ENCODE measurements around the gene GIMAP8.

GIMAP8 gene

GRCh38 chr7:150411606-150412005 lies 38.8 kb upstream of the GIMAP8 start:
- peaks cover 0 to 3% (median 0%) of the 10 kb centered on the region in 5 donors for H3K27me3 ChIP-seq (ENCODE audit: control insufficient read depth in 5 of 5, insufficient read depth in 4 of 5, low read length in 5 of 5)
- H3K9ac ChIP-seq (ENCODE audit: low read length in 5 of 5), result no peak overlapping the region
- peaks cover 2 to 19% (median 14%) of the 10 kb centered on the region in 5 donors for H3K4me1 ChIP-seq (ENCODE audit: control insufficient read depth in 5 of 5, insufficient read depth in 5 of 5, low read length in 5 of 5)
- no peak overlapping the region for H3K27ac ChIP-seq (ENCODE audit: low read depth, low read length)
- H3K36me3 ChIP-seq (ENCODE audit: control insufficient read depth in 5 of 5, insufficient read depth in 5 of 5, low read length in 5 of 5), result peaks cover 0 to 27% (median 12%) of the 10 kb centered on the region in 5 donors
- H3K9me3 ChIP-seq (ENCODE audit: control insufficient read depth in 5 of 5, low read length in 5 of 5), result no peaks in the 10 kb centered on the region
- H3K4me3 ChIP-seq (ENCODE audit: low read depth in 1 of 5, low read length in 5 of 5), result no peak overlapping the region

DNA sequence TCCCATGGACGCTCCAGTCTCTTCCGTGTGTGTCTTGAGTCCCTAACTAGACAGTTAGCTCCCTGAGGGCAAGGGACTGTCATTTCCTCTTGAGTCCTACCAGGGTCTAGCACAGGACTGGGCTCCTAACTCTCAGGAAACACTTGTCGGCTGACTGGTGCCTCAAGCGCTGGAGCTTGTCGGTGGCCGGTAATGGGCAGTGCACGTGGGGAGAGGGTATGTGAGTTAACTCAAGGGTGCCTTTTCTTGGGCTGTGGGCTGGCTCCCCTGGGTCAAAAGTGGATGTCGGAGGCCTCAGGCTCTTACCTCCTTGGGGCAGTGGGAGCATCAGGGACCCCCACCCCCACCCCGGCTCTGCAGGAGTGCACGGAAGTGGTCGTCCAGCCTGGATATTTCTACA lies 38.4 kb upstream of the GIMAP8 start:
- H3K27me3 ChIP-seq (ENCODE audit: control insufficient read depth in 5 of 5, insufficient read depth in 4 of 5, low read length in 5 of 5), result peaks cover 0 to 3% (median 0%) of the 10 kb centered on the region in 5 donors
- peaks cover 0 to 27% (median 12%) of the 10 kb centered on the region in 5 donors for H3K36me3 ChIP-seq (ENCODE audit: control insufficient read depth in 5 of 5, insufficient read depth in 5 of 5, low read length in 5 of 5)
- H3K4me1 ChIP-seq (ENCODE audit: control insufficient read depth in 5 of 5, insufficient read depth in 5 of 5, low read length in 5 of 5), result peaks cover 0 to 15% (median 10%) of the 10 kb centered on the region in 5 donors
- no peak overlapping the region for H3K4me3 ChIP-seq (ENCODE audit: low read depth in 1 of 5, low read length in 5 of 5)
- no peak overlapping the region for H3K9ac ChIP-seq (ENCODE audit: low read length in 5 of 5)
- no peak overlapping the region for H3K27ac ChIP-seq (ENCODE audit: low read depth, low read length)
- no peaks in the 10 kb centered on the region for H3K9me3 ChIP-seq (ENCODE audit: control insufficient read depth in 5 of 5, low read length in 5 of 5)

- no peaks in the 10 kb centered on the region for H3K9me3 ChIP-seq (ENCODE audit: control insufficient read depth in 5 of 5, low read length in 5 of 5)
- H3K27ac ChIP-seq (ENCODE audit: low read depth, low read length), result no peak overlapping the region
- no peak overlapping the region for H3K4me3 ChIP-seq (ENCODE audit: low read depth in 1 of 5, low read length in 5 of 5)
- peaks cover 0 to 27% (median 12%) of the 10 kb centered on the region in 5 donors for H3K36me3 ChIP-seq (ENCODE audit: control insufficient read depth in 5 of 5, insufficient read depth in 5 of 5, low read length in 5 of 5)
- H3K4me1 ChIP-seq (ENCODE audit: control insufficient read depth in 5 of 5, insufficient read depth in 5 of 5, low read length in 5 of 5), result peaks cover 0 to 13% (median 7%) of the 10 kb centered on the region in 5 donors
- no peak overlapping the region for H3K9ac ChIP-seq (ENCODE audit: low read length in 5 of 5)
- H3K27me3 ChIP-seq (ENCODE audit: control insufficient read depth in 5 of 5, insufficient read depth in 4 of 5, low read length in 5 of 5), result peaks cover 0 to 3% (median 0%) of the 10 kb centered on the region in 5 donors
These were observed 37.6 kb upstream of the GIMAP8 start for GRCh38 chr7:150412518-150413488.

GRCh38 chr7:150413640-150414081 lies 36.8 kb upstream of the GIMAP8 start:
- H3K4me3 ChIP-seq (ENCODE audit: low read depth in 1 of 5, low read length in 5 of 5), result no peak overlapping the region
- no peak overlapping the region for H3K27ac ChIP-seq (ENCODE audit: low read depth, low read length)
- no peak overlapping the region for H3K9ac ChIP-seq (ENCODE audit: low read length in 5 of 5)
- H3K4me1 ChIP-seq (ENCODE audit: control insufficient read depth in 5 of 5, insufficient read depth in 5 of 5, low read length in 5 of 5), result peaks cover 0 to 13% (median 7%) of the 10 kb centered on the region in 5 donors
- peaks cover 0 to 3% (median 0%) of the 10 kb centered on the region in 5 donors for H3K27me3 ChIP-seq (ENCODE audit: control insufficient read depth in 5 of 5, insufficient read depth in 4 of 5, low read length in 5 of 5)
- H3K36me3 ChIP-seq (ENCODE audit: control insufficient read depth in 5 of 5, insufficient read depth in 5 of 5, low read length in 5 of 5), result peaks cover 0 to 21% (median 10%) of the 10 kb centered on the region in 5 donors
- no peaks in the 10 kb centered on the region for H3K9me3 ChIP-seq (ENCODE audit: control insufficient read depth in 5 of 5, low read length in 5 of 5)

DNA sequence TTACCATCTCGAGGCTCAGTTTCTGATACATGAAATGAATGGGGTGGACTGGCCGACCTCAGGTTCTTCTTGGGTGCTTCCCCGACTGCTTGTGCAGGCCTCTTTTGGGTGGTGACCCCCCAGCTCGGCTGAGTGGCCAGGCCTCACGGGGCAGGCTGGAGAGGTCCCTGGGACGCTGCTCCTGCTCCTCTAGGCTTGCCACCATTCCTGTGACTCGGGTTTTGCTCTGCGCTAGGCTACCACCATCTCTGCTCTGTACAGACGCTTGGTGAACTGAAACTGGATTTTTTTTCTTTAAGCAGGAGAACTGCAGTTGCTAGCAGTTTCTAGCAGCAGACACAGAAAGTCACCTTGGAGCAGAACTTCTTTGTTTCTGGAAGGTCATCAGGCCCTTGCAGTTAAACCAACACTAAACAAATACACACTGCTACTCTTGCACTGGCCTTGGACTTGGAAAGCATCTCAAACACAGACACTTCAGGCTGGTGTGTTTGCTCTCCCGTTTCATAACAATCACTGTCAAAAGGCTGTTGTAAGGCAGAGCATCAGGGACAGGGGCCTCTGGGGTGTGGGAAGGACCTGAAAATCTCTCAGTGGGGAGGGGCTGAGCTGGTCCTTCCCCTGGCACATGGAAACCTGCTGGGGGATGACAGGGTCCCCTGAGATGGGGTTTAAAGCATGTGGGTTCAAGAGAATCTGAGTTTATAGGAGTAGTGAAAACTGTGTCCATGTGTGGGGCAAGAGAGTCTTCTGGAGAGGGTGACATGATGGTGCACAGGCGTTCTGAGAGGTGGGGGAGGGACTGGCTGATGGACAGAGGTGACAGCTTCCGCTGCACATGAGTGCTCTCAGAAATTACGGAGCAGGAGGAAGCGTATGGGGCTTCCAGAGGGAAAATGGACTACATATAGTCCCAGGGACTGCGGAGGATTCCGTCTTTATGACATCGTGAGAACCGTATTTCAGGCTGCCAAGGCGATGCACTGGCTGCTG lies 35.0 kb upstream of the GIMAP8 start:
- no peaks in the 10 kb centered on the region for H3K9me3 ChIP-seq (ENCODE audit: control insufficient read depth in 5 of 5, low read length in 5 of 5)
- H3K9ac ChIP-seq (ENCODE audit: low read length in 5 of 5), result no peak overlapping the region
- peaks cover 0 to 3% (median 0%) of the 10 kb centered on the region in 5 donors for H3K27me3 ChIP-seq (ENCODE audit: control insufficient read depth in 5 of 5, insufficient read depth in 4 of 5, low read length in 5 of 5)
- H3K4me1 ChIP-seq (ENCODE audit: control insufficient read depth in 5 of 5, insufficient read depth in 5 of 5, low read length in 5 of 5), result peaks cover 0 to 9% (median 7%) of the 10 kb centered on the region in 5 donors
- H3K36me3 ChIP-seq (ENCODE audit: control insufficient read depth in 5 of 5, insufficient read depth in 5 of 5, low read length in 5 of 5), result peaks cover 0 to 11% (median 6%) of the 10 kb centered on the region in 5 donors
- no peak overlapping the region for H3K4me3 ChIP-seq (ENCODE audit: low read depth in 1 of 5, low read length in 5 of 5)
- H3K27ac ChIP-seq (ENCODE audit: low read depth, low read length), result no peak overlapping the region

DNA sequence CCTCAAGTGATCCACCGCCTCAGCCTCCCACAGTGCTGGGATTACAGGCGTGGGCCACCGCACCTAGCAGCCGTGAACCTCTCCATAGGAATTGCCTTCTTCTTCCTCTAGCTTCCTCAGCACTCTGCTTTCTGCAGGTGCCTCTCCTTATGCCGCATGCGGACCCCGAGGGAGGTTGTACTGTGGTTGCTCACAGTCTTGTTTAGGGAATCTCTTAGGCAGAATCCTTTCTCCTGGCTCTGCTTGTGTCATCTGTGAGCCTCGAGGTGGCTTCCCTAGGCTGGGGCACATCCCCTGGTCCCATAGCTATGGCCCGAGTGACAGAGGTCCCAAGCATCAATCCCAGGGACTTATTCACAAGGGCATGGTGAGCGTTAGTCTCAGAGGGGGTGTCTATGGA lies 33.2 kb upstream of the GIMAP8 start:
- H3K27me3 ChIP-seq (ENCODE audit: control insufficient read depth in 5 of 5, insufficient read depth in 4 of 5, low read length in 5 of 5), result peaks cover 0 to 3% (median 0%) of the 10 kb centered on the region in 5 donors
- no peaks in the 10 kb centered on the region for H3K9me3 ChIP-seq (ENCODE audit: control insufficient read depth in 5 of 5, low read length in 5 of 5)
- no peak overlapping the region for H3K9ac ChIP-seq (ENCODE audit: low read length in 5 of 5)
- H3K27ac ChIP-seq (ENCODE audit: low read depth, low read length), result no peak overlapping the region
- peaks cover 0 to 2% (median 0%) of the 10 kb centered on the region in 5 donors for H3K36me3 ChIP-seq (ENCODE audit: control insufficient read depth in 5 of 5, insufficient read depth in 5 of 5, low read length in 5 of 5)
- H3K4me1 ChIP-seq (ENCODE audit: control insufficient read depth in 5 of 5, insufficient read depth in 5 of 5, low read length in 5 of 5), result peaks cover 0 to 5% (median 2%) of the 10 kb centered on the region in 5 donors
- no peak overlapping the region for H3K4me3 ChIP-seq (ENCODE audit: low read depth in 1 of 5, low read length in 5 of 5)

DNA sequence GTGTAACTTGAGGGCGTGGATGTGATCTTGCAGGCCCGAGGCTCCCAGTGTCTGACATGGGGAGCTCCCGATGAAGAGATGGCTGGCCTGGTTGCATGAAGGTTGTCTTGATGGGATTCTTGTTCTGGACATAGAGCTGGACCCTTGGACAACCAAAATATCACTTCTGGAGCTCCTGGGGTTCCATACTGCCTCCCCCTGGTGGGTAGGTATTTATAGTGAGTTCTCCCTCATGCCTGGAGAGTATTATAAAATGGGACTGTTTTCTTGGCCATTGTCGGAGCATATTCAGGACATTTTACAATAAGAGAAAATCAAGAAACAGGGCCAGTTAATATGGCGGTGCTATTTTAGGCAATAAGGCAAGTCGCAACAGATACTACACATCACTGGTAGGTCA lies 32.6 kb upstream of the GIMAP8 start:
- Histone ChIP-seq H3K4me3 (ENCODE audit: low read depth in 1 of 5, low read length in 5 of 5) (no peak overlapping the region), H3K4me1 (ENCODE audit: control insufficient read depth in 5 of 5, insufficient read depth in 5 of 5, low read length in 5 of 5) (peaks cover 0 to 5% (median 2%) of the 10 kb centered on the region in 5 donors), H3K27me3 (ENCODE audit: control insufficient read depth in 5 of 5, insufficient read depth in 4 of 5, low read length in 5 of 5) (peaks cover 0 to 3% (median 0%) of the 10 kb centered on the region in 5 donors), H3K9me3 (ENCODE audit: control insufficient read depth in 5 of 5, low read length in 5 of 5) (no peaks in the 10 kb centered on the region), H3K27ac (ENCODE audit: low read depth, low read length) (no peak overlapping the region), H3K9ac (ENCODE audit: low read length in 5 of 5) (no peak overlapping the region), H3K36me3 (ENCODE audit: control insufficient read depth in 5 of 5, insufficient read depth in 5 of 5, low read length in 5 of 5) (no peaks in the 10 kb centered on the region)

GRCh38 chr7:150420242-150420641 lies 30.2 kb upstream of the GIMAP8 start:
- Histone ChIP-seq H3K9me3 (ENCODE audit: control insufficient read depth in 5 of 5, low read length in 5 of 5) (no peaks in the 10 kb centered on the region), H3K27me3 (ENCODE audit: control insufficient read depth in 5 of 5, insufficient read depth in 4 of 5, low read length in 5 of 5) (peaks cover 0 to 3% (median 0%) of the 10 kb centered on the region in 5 donors), H3K27ac (ENCODE audit: low read depth, low read length) (no peak overlapping the region)

DNA sequence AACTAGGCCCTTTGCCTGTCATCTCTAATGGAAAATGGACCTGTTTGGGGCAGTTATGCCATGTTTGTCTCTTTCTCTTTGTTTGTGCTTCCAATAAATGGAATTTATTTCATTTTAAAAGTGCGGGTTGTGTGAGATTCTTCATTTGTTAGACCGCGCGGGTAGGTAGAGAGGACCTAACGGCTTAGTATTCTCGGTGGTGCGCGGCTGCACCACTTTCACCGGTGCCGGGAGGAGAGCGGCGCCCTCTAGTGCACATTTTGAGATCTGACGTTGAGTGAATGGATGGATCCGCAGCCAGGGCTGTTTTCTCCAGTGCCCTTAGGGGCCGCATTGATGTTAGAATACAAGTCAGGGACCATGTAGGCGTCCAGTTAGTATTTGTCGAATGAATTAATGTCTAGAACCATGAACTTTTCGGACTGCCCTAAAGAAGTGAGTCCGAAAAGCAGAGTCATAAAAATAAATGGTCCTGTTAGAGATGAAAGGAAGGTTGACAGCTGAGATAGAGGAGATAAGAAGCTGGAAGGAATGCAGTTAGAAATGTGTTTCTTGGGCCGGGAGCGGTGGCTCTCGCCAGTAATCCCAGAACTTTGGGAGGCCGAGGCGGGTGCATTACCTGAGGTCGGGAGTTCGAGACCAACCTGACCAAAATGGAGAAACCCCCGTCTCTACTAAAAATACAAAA lies 29.3 kb upstream of the GIMAP8 start:
- Histone ChIP-seq H3K9ac (ENCODE audit: low read length in 5 of 5) (peak overlapping the region in 2 of 5 donors; percentile 7 to 11), H3K4me1 (ENCODE audit: control insufficient read depth in 5 of 5, insufficient read depth in 5 of 5, low read length in 5 of 5) (peaks cover 0 to 5% (median 2%) of the 10 kb centered on the region in 5 donors), H3K9me3 (ENCODE audit: control insufficient read depth in 5 of 5, low read length in 5 of 5) (no peaks in the 10 kb centered on the region), H3K4me3 (ENCODE audit: low read depth in 1 of 5, low read length in 5 of 5) (no peak overlapping the region), H3K27me3 (ENCODE audit: control insufficient read depth in 5 of 5, insufficient read depth in 4 of 5, low read length in 5 of 5) (peaks cover 0 to under 1% (median 0%) of the 10 kb centered on the region in 5 donors), H3K27ac (ENCODE audit: low read depth, low read length) (no peak overlapping the region), H3K36me3 (ENCODE audit: control insufficient read depth in 5 of 5, insufficient read depth in 5 of 5, low read length in 5 of 5) (no peaks in the 10 kb centered on the region)

More at GRCh38 chr7:150420242-150420641, 30.2 kb upstream of the GIMAP8 start:
- Histone ChIP-seq H3K9ac (ENCODE audit: low read length in 5 of 5) (no peak overlapping the region), H3K36me3 (ENCODE audit: control insufficient read depth in 5 of 5, insufficient read depth in 5 of 5, low read length in 5 of 5) (no peaks in the 10 kb centered on the region), H3K4me3 (ENCODE audit: low read depth in 1 of 5, low read length in 5 of 5) (no peak overlapping the region), H3K4me1 (ENCODE audit: control insufficient read depth in 5 of 5, insufficient read depth in 5 of 5, low read length in 5 of 5) (peaks cover 0 to 5% (median 2%) of the 10 kb centered on the region in 5 donors)

Data from subcutaneous abdominal adipose tissue (tissue), 5 donors.